Stimulated activated naive CD8-positive, alpha-beta T cell treated with anti-CD3 and anti-CD28 coated beads, Interleukin-15, Interleukin-2, amounts not matched to agents 100 U/mL and 50 U/mL, for 24 hours (primary cell): ENCODE results near the gene STEAP4.
"Not testable (repeated sequence)": the region's sequence is repeated elsewhere in the genome, so short reads cannot be mapped to it uniquely, and the experiment has no call there.

ENCODE experiments used
- ATAC-seq: fragments of 150-1000 bp; cut with Tn5 transposase; one replicate; pipeline ENCODE4 v1.10.0; 2021
- DNase-seq: peaks from one replicate; pipeline ENCODE4 v3.0.0; 2021

The STEAP4 gene

DNA sequence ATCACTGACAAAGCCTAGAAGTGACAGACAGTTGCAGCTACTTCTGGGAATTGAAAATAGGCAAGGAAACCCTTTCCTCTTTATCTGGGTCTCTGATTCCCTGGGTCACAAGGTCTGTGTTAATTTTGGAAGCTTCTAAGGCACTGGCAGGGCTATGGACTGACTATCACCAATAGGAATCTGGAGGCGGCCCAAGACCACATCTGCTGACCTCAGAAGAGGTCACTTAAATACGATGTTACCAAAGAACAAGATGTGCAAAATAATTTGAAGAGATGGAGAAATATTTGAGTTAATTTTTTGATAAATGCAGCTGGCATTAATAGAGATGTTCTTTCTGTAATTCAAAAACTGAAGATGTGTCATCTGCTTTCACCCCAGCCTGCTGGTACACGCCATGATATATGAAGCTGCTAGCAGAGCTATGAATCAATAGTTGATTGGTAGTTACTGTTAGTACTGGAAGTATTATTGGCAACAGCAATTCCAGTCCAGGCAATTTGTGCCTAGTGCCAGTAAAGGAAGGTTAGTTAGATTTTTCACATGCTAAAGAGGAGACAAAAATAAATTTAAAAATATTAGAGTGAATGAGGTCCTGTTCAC, 5.5 kb upstream of the STEAP4 start:
- DNase-seq (no peak), ATAC-seq (no peak)

DNA sequence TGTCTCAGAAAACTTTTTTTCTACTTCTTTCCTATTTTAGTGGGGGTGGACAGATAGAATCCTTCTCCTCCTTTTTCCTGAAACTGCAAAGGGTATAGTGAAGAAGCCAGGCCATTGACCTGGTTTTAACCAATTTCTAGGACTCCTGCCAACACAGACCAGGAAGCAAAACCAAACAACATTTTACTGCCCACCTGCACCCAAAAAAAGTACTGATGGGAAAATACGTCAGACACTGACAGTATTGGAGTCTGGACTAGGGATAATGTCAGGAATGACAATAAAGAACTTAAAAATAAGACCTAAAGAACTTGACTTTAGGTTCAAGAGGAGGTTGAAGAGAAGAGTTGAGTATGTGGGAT, 5.0 kb upstream of the STEAP4 start:
- no peak for ATAC-seq
- DNase-seq: no peak

DNA sequence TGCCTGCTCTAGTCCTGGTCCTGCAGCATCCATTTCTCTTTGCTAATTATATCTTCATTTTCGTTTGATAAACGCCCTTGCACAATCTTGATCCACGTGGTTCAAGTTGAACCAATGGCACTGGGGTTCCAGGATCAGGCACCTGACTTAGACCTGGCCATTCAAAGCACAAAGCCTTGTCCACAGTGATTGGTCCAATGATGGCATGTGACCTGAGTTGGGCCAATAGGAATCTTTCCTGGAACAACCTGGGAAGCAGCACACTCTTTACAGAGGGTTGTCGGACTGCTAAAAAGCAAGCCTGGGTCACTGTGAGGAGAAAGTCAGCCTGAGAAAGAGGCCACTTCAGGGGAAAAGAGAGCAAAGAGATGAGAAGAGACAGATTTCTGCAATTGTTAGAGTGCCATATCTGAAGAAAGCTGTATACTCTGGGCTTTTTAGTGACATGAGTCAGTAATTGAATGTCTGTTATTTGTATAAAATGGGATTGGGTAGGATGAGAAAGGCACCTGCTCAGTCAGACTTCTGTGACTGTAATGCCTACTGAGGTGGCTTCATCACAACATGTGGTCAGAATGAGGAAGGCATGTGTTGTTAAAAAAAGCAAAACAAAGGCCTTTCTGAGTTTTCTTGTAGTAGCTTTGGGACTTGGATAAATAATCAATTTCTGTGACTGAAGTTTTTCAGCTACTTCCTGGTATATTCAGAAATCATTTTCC, 4.4 kb upstream of the STEAP4 start:
- ATAC-seq: no peak
- no peak for DNase-seq

DNA sequence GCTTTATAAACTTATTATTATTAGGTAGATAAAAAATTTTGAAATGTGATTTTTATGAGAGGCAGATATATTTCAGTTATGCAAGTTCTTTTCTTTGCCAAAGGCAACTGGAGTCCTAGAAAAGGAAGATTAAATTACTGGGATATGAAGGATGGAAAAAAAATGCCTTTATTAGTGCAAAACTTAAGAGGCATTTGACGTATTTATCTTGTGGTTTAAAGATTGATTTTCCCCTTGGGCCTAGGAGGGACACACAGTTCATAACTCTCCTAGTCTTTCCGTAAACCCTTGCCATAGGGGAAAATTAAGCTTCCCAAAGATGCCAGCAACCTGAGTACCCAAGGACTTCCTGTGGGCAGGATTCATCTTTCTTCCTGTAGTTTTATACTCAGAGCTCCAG, 3.1 kb upstream of the STEAP4 start:
- no peak for ATAC-seq
- no peak for DNase-seq

DNA sequence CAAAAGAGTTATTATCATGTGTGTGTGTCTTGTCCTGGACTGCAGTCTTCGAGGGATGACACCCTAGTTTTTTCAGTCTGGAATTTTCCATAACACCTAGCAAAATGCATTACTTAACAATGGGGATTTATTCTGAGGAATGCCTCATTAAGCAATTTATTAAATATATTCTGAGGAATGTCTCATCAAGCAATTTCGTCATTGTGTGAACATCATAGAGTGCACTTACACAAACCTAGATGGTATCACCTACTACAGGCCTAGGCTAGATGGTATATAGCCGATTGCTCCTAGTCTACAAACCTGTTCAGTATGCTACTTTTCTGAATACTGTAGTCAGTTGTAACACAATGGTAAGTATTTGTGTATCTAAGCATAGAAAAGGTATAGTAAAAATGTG, 1.1 kb upstream of the STEAP4 start:
- ATAC-seq (no peak), DNase-seq (no peak)

DNA sequence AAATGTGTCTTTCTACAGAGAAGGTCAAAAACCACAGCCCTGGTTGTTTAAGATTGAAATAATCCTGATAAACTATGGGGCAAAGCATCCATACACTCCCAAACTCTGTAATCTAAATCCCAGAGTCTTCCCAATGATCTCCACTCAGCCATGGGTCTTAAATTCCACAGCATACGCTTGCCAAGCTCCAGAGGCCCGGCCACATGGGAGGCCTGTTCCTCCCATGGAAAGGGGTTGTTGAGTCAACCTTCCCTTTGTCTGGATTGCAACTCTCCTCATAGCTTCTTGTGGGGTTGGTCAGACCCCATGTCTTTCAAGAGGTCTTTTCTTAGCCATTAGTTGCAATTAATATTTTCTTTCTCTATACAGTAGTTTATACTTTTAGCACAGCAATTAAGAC, 718 bp upstream of the STEAP4 start:
- no peak for DNase-seq

DNA sequence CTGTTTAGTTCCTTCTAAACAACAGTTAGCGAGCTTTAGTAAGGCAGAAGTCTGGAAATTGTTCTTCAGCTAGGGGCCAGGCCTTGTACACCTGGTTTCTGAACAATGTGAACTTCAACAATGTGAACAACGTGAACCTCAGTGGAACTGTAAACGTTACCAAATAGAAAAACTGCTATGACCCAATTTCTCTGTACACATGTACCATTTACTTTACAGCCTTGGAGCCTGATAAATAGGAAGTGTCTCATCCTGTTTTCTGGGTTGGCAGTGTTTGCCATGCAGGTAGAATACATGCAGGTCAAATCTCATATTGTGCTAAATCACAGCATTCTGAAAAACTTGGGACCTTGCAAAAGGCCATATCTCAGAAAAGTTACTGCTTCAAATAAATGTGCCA, 1.6 kb downstream of the STEAP4 start:
- no peak for ATAC-seq
- DNase-seq: no peak

More for the DNA sequence above, 718 bp upstream of the STEAP4 start:
- no peak for ATAC-seq

DNA sequence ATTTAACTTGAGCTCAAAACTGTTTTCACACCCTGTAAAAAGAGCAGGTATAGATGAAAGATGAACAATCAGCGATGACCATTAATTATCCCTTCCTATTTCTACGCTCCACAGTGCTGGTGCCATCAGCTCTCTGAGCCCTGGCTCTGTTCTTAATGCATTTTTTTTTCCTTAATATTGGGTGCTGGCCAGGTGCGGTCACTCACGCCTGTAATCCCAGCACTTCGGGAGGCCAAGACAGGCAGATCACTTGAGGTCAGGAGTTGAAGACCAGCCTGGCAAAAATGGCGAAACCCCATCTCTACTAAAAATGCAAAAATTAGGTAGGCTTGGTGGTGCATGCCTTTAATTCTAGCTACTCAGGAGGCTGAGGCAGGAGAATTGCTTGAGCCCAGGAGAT, 4.2 kb downstream of the STEAP4 start:
- ATAC-seq: no peak
- DNase-seq: no peak

DNA sequence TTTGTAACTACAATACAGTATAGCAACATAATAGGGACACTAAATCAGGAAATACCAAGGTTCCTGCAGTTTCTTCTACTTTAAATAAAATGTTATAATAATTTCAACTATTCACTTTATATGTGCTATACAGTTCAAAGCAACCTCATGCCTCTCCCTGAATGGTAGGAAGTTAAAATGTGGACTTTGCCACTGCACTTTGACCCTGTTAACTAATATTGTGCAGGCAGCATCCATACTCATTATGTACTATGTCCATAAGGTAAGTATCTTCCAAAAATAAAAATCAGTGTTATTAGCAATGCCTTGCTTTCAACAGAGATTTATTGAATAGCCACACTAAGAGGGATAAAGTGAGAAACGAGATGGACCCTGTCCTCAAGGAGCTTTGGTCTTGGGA, 4.8 kb downstream of the STEAP4 start:
- DNase-seq (no peak), ATAC-seq (no peak)

DNA sequence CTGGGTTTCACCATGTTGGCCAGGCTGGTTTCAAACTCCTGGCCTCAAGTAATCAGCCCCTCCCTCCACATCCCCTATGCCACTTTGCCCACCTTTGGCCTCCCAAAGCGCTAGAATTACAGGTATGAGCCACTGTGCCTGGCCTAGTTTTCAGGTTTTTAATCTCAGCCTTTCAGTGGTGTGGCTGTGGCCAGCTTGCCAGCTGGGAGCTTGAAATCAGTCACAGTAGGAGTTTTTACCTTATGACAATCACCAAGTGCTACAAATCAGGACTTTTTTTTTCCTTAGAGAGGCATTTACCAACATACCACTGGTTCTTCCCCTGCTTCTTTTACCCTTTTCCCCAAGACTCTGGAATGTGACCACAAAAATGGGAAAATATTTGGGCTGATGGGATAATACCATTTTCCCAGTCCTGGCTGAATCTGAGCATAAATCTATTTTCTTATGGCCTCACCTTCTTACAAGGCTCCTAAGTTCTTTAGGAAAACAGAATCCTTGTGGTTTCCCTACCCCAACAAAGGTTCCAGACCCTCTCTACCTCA, 6.2 kb downstream of the STEAP4 start:
- DNase-seq (no peak), ATAC-seq (no peak)

DNA sequence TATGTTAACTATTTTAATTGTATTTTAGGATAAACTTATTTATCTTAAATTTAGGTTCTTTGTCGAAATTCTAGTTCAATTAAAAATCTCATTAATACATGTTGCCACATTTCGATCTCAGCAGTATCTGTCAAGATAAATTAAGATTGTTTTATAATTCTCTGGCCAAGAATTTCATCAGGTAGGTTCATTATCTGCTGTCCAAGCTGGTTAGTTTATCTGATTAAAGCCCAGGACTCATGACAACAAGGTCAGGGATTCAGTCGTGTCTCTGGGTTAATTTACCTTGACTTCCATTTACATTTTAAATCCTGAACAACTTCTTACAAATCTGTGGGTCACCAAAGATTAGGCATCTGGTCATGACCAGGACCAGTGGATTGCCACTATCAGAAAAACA, 7.6 kb downstream of the STEAP4 start:
- DNase-seq: no peak
- ATAC-seq: no peak

DNA sequence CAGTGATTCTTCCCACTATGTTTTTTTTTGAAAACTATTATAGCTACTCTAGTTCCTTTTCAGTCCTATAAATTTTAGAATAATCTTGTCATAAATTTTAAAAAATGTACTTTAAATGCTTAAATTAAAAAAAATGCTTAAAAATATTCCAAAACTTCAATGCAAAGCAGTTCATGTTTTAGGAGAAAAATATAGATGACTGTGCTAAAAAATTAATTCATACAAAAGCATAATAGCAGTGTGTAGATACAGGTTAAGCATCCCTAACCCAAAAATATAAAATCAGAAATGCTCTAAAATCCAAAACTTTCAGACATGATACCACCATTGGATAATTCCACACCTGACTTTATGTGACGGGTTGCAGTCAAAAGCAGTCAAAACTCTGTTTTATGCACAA, 12.8 kb downstream of the STEAP4 start:
- no peak for DNase-seq
- ATAC-seq: no peak

DNA sequence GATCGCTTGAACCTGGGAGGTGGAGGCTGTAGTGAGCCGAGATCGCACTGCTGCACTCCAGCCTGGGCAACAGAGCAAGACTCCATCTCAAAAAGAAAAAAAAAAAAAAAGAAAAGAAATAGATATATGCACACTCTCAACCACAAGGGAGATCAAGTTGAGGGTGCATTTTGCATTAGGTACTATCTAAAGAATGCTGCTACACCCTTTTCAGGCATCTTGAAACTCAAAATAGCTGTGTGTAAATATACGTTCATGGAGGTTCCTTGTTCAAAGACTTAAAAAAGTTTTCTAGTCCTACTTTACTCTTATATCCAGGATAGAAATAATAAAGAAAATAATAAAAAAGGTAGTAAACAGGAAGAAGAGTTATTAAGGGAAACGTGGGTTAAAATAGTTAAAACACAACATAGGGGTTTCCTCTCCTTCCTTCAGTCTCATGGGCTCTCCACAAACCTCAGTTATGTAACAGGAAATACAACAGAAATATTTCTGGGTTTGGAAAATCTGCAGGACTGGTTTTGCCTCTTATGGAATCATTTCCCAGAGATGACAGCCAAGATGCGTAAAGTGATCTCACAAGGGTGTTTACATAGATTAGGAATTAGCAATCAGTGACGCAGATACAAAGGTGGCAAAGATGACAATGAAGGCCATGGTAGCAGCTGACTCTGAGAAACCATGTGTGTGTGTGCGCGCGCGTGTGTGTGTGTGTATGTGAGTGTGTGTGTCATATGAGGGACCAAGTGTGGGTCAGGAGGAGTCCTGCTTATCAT, 15.1 kb downstream of the STEAP4 start:
- ATAC-seq: no peak
- DNase-seq: no peak

DNA sequence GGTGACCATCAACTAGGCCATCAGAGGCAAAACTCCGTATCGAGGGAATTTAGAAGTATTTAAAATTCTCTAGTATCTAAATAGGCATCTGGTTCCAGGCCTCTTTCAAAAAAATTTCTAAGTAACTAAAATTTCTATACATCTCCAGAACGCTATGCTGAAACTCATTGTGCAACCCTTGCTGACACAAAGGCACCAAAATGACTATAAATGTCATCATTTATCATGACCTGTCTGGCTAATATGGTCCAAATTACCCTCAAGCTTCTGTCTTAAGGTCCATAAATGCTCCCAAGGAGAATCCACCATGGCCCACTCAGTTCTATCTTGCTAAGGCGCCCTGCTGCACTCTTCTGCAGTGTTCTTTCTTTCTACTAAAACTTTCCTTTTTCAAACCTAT, 16.2 kb downstream of the STEAP4 start:
- no peak for ATAC-seq
- DNase-seq: no peak

DNA sequence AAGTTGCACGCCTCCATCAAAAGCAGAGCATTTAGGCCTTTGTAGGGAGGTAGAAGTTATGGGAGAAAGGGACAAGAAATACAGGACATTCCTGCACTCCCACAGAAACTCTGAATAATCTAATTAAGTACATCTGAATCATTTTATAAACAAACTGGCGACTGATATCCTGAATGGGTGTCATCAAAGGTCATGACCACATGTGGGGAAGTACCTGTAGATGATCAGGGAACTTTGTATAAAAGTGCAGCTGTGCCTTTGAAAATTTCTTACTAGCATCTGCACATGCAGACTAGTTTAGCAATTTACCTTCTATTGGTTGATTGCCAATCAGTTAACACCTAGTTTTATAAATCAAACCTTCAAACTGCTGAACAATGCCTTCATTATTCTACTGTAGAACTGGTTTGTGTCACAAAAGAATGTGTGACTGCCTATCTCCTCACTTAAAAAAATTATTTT, 17.1 kb downstream of the STEAP4 start:
- ATAC-seq: peak; percentile 68
- no peak for DNase-seq

DNA sequence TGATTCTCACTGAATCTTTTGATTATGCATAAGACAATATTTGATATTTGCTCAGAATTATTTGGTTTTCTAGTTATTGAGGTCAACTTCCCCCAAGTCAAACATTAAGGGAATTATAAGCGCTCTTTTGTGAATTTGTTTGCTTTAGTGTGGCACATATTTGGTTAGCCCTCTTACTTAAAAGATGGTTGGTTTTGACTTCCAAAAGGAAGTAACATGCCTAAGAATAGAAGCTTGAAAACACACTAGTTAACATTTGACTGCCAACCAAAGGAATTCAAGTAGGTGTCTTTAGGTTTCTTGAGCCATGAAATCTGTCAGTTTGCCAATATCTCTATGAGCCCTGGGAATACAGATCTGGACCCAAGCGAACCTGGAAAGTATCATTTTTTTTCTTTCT, 24.9 kb downstream of the STEAP4 start:
- no peak for ATAC-seq
- DNase-seq: no peak

DNA sequence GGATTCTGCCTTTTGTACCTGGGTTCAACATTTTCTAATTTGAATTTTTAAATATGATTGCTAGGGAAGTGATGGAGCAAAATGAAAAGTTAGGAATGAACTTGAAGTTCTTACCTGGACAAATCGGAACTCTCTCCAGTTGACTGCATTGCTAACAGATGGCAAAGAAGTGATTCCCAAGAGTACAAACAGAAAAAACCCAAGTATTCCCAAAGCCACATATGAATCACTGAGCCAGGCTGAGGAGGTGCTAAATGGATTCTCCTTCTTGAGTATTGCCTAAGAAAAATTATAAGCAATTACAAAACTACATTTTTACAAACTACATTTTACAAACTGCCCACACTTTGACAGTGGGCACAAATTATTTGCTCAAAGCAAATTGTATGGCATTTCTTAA, 25.9 kb downstream of the STEAP4 start:
- DNase-seq (no peak), ATAC-seq (no peak)

DNA sequence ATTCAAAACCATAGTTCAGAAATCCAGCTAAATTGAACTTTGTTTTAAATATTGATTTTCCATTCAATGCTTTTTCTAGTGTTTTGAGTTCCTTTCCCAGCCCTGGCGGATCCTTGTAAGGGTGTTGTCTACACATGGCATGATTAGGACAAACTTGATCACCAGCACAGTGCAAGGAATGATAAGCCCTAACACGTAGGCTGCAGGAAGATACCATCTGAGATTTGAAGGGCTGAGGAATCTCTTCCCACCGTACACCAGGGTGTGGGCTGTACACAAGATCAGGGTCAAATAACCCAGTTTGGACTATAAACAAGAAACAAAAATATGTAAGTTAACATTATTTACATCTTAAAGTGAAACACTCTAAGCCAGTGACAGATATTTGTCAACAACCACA, 27.4 kb downstream of the STEAP4 start:
- no peak for DNase-seq
- ATAC-seq: no peak

DNA sequence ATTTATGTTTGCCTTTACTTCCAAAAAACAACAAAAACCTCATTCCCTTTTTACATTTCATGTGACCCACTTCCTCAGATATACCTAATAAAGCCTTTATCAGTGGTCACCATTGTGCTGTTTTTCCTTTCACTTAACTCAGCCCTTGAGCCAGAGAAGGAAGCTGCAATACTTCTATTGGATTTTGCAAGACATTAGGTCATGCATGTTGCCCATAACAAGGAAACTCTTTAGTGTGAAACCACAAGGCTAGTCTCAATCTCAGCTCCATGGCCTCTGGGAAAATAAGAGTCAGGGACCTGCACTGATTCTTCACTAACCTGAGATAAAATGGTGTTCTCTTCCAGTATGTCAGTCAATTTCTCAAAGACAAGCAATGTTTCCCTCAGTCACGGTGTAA, 27.8 kb downstream of the STEAP4 start:
- DNase-seq (no peak), ATAC-seq (no peak)

DNA sequence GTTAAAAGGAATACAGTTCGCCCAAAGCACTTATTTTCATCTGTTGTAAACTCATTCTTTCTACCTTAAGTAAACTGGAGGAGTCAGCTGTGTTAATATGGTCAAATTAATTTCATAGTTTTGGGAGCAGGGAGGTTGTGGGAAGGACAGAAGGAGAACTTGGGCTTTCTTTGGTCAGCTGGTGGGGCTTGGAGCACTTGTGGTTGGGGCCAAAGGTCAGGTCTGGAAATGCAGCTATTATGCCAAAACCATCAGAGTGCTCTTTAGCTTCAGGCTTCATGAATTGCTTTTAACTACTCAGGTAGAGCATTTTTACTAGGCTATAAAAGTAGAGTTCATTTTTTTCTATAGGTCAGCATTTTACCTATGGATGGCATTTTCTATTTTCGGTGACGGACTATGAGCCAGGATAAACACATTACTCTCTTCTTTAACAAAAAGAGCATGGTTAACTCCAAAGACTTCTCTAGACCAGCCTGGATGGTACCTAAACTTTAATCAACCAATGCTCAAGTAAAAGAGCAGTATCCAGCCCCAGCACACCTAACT, 30.0 kb downstream of the STEAP4 start:
- ATAC-seq (no peak), DNase-seq (no peak)

DNA sequence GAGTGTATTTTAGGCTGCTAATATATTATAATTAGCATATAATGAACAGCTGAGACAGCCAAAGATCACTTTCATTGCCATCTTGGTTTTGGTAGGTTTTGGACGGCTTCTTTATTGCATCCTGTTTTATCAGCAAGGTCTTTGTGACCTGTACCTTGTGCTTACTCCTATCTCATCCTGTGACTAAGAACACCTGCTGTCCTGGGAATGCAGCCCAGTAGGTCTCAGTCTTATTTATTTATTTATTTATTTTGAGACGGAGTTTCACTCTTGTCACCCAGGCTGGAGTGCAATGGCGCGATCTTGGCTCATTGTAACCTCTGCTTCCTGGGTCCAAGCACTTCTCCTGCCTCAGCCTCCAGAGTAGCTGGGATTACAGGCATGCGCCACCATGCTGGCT, 31.8 kb downstream of the STEAP4 start:
- not testable (repeated sequence) for DNase-seq, ATAC-seq

DNA sequence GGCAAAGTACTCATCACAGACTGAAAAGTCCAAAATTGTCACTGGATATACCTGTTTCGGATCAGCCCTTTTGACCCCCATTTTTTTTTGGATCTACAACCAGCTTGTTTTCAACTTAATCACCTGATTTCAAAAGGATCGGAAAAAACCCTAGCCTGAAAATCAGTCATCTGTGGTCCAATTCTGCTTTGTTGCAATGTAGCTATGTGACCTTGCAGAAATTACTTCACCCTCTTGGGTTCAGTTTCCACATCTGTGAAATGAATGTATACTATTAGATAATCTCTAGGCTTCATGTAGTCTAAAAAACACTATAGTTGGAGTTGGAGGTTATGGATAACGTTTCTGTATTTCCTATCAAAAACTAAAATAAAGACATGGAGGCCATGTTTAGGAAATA, 37.1 kb downstream of the STEAP4 start:
- ATAC-seq (no peak), DNase-seq (no peak)

DNA sequence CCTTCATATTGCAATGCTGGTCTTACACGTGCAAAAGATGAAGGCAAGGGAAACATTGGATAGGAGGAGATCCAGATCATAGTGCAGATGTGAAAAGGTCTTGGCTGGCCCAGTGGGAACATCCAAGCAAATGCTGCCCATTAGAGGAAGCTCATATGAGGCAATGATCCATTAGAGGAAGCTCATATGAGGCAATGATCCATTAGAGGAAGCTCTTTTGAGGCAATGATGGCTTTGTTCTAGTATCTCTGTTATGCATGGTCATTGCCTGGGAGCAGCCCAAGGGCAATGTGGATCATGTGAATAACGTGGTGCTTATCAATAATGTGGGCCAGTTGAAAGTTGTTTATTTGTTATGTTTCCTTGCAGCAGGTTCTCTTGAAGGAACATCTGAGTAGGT, 37.8 kb downstream of the STEAP4 start:
- ATAC-seq (no peak), DNase-seq (no peak)
